GM19240 (cell line): ENCODE results near the gene MANF.

Experiments
- DNase-seq: peaks from one replicate; pipeline ENCODE4 v3.0.0; 2011; ENCODE audit warnings: low spot score; ENCODE audit not compliant: insufficient read length

Gene MANF

GRCh38 chr3:51389423-51390183 lies 4.5 kb downstream of the MANF start:
- DNase-seq = no peak

- no peak for DNase-seq
Observed at GRCh38 chr3:51390246-51391074, 5.4 kb downstream of the MANF start.

- DNase-seq = peak; percentile 79
Observed at GRCh38 chr3:51391075-51391565, 6.0 kb downstream of the MANF start, which contains the start of gene RBM15B. Gene RBM15B (plus strand): TSS chr3:51391285. CDS start chr3:51391400, 115 bp downstream.

- DNase-seq = no peak
Observed at GRCh38 chr3:51391566-51392354, 6.7 kb downstream of the MANF start.

- no peak for DNase-seq
Observed at GRCh38 chr3:51392355-51393133, 7.5 kb downstream of the MANF start.

GRCh38 chr3:51393134-51393495 lies 8.0 kb downstream of the MANF start:
- no peak for DNase-seq

GRCh38 chr3:51393564-51393963 lies 8.5 kb downstream of the MANF start:
- no peak for DNase-seq

GRCh38 chr3:51394541-51394940 lies 9.4 kb downstream of the MANF start:
- DNase-seq = no peak

- DNase-seq = no peak
Observed at GRCh38 chr3:51395493-51396213, 10.6 kb downstream of the MANF start.

GRCh38 chr3:51396401-51396800 lies 11.3 kb downstream of the MANF start:
- no peak for DNase-seq

- DNase-seq = no peak
Observed at GRCh38 chr3:51397392-51397791, 12.3 kb downstream of the MANF start.

- DNase-seq = no peak
Observed at GRCh38 chr3:51398595-51399310, 13.7 kb downstream of the MANF start.

- no peak for DNase-seq
Observed at GRCh38 chr3:51400166-51400565, 15.1 kb downstream of the MANF start.

- no peak for DNase-seq
Observed at GRCh38 chr3:51401735-51402134, 16.6 kb downstream of the MANF start.

GRCh38 chr3:51403675-51404074 lies 18.6 kb downstream of the MANF start:
- DNase-seq = no peak

GRCh38 chr3:51408021-51408420 lies 22.9 kb downstream of the MANF start:
- no peak for DNase-seq

GRCh38 chr3:51408813-51409212 lies 23.7 kb downstream of the MANF start:
- no peak for DNase-seq

- DNase-seq = no peak
Observed at GRCh38 chr3:51422211-51422610, 37.1 kb downstream of the MANF start.

- no peak for DNase-seq
Observed at GRCh38 chr3:51426921-51427320, 41.8 kb downstream of the MANF start.

GRCh38 chr3:51429138-51429537 lies 44.0 kb downstream of the MANF start:
- no peak for DNase-seq
